ENCODE data around the gene MAN2B1.
A peak's percentile ranks its signal among the peaks of the same experiment; 100 is the strongest.
"Not testable (repeated sequence)": the region's sequence is repeated elsewhere in the genome, so short reads cannot be mapped to it uniquely, and the experiment has no call there.

The MAN2B1 gene

DNA sequence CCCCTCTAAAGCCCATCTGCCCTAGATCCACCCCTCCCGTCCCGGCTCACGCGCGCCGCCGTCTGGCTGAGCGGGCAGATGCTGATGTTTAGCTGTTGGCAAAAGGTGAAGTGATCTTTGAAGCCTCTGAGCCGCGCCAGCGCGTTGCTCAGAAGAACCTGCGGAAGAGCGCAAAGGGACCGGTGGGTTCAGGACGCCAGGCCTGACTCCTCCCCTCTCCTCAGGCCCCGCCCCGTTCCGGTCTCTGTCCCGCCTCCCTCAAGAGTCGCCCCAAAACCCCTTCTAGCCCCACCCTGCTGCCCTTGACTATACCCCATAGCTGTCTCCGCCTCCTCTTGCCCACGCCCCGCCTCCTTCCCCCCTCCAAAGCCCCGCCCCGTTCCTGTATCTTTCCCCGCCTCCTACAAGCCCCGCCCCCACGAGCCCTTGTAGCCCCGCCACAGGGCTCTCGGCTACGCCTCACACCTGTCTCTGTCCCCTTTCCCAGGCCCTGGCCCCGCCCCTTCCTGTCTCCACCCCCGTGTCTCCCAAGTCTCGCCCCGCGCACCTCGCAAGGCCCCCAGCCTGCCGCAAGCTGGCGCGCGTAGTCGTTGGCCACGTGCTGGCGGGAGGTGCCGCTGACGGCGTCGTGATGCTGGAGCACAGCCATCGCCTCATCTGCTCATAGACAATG lies 9.5 kb downstream of the MAN2B1 start:
- no peak for DNase-seq

DNA sequence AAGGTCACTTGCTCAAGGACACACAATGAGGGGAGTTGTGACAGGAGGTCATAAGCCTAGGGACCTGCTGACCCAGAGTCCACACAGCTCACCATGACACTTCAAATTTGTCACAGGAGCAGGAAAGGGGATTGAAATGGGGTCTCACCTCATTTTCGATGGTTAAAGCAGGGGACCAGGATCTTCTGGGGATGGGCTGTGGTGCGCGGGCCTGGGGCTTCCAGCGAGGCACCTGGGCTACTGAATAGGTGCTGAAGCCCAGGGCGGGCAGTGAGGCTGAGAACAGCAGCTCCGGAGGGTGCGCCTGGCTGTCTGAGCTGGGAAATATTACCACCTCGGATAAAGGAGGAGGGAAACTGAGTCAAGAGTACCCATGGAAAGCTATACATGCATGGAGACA lies 11.0 kb downstream of the MAN2B1 start:
- no peak for DNase-seq

DNA sequence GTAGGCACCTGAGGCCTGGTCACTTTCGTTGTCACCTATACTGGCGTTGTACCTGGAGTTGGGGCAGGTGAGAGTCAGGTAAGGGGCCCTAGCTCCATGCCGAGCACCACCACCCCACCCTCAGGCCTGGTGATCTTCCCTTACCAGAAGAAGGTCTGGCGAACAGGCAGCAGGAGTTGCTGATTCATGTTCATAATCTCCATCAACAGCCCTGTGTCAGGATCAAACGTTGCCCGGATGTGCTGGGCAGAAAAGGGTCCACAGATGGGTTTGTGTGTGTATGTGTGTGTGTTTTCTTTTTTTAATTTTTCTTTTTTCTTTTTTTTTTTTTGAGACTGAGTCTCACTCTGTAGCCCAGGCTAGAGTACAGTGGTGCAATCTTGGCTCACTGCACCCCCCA lies 14.3 kb downstream of the MAN2B1 start:
- DNase-seq = no peak

DNA sequence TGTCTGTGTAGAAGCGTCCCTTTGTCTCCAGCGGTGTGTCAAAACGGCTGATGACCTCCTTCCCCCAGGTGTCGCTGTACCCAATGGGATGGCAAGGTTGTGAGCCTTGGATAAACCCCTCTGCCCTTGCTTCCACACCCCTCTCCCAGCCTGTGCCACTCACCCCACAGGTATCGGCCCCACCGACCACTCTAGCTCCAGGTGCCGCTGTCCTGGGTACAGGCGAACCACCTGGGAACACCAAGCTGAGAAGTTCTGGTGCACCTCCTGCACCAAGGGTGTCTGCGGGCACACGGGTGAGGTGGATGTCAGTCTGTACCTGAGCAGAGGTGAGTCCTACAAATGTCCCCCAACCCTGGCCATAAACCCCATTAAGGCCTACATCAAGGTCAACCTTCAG lies 16.6 kb downstream of the MAN2B1 start:
- no peak for DNase-seq

DNA sequence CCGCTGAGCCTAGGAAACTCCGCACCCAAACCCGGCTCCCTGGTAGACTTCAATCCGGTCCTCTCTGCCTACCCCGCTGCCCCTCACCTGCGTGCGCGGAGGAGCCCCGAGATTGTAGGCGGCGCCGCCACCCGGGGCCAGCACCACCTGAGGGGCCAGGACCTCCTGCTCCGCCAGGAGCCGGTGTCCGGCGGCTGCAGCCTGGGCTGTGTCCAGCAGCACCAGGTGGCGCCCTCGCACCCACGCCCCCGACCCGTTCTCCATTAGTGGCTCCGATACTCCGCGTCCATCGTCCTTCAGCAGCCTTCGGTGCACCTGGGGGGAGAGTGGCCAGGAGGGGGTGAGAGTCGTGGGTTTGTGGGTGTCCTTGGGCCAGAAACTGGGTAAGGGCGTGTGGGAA lies 18.5 kb downstream of the MAN2B1 start:
- no peak for DNase-seq

DNA sequence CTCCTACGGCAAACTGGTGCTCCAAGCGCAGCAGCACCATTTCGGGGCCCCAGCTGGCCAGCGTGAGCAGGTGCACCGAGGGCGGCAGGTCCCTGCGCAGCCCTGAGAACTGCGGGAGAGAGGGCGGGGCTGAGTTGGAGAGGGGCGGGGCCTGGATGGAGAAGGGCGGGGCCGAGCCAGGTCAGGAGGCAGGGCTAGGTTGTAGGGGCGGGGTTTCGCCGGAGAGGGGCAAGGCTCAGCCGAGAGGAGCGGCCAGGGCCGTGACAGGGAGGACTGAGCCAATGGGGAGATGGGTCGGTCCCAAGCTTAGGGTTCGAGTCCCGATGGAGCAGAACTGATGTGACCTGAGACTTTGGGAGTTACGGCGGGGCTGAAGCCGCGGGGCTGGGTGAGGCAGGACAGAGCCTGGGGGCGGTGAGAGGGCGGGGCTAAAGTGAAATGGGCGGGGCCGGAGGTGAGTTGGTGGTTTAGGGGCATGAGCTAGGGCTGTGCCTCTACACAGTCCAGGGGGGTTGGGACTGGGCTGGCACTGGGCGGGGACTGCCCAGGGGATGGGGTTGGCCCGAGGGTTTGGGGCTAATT lies 19.0 kb downstream of the MAN2B1 start:
- DNase-seq = no peak

DNA sequence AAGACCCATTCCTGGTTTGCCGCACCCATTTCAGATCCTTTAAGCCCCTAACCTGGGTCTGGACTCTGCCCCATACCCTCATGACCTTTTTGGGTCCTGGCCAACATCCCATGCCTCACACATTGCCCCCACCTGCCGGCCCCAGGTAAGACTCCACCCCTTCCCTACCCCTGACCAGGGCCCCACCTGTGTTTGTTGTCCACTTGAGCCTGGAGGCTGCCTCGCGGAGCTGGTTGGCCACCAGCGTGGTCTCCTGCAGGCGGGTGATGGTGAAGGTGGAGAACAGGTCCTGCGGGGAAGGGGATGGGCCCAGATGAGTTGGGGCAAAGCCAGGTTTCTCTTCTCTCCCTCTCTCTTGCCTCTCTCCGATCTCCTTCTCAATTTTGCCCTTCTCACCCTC lies 19.5 kb downstream of the MAN2B1 start:
- no peak for DNase-seq

DNA sequence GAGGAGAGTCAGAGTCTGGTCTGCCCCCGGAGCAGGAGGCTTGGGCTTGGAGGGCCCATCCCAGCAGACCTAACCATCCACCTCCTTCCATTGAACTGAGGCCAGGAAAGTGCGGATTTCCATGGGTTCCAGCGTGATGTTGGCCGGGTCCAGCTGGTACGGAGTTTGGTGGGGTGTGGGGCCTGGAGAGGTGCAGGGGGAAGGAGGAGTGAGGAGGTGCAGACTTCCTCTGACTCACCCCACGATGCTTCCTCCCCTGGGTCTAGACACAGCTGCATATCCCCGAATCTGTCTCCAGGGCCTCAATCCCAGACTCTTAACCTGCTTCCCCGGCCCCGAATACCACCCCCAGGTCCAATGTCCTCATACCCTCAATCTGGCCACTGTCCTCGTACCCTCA lies 20.0 kb downstream of the MAN2B1 start:
- no peak for DNase-seq

DNA sequence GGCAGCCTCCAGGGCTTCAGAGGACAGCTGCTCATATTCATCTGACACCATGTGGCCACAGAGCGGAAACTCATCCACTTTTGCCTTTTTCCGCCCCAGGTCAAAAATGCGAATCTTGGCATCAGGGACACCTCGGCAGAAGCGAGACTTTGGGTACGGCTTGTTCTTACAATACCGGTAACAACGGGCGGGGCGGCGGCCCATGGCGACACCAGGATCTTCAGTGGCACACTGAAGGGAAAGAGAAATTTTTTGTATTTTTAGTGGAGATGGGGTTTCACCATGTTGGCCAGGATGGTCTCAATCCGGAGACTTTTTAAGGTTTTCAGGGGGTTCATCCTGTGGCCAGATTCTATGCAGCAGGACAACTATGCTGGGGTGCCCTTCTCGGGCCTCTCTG lies 22.8 kb downstream of the MAN2B1 start:
- DNase-seq = not testable (repeated sequence)

DNA sequence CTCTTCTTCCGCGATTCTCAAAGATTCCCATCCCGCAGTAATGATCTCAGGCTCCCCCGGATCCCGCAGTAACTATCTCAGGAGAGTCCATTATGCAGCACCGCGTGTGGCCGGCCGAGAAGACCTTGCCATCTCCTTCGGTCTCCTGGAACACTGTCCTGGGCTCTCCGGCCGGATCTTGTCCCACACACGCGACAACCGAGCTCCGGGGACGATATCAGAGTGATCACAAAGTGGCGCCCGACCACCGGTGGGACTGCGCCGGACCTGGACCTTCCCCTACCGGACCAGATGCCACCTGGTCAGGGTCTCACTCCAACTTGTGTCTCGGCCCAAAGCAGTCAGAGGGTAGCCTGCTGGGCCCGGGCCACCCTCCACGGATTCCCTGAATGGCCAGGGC lies 24.0 kb downstream of the MAN2B1 start:
- no peak for DNase-seq

DNA sequence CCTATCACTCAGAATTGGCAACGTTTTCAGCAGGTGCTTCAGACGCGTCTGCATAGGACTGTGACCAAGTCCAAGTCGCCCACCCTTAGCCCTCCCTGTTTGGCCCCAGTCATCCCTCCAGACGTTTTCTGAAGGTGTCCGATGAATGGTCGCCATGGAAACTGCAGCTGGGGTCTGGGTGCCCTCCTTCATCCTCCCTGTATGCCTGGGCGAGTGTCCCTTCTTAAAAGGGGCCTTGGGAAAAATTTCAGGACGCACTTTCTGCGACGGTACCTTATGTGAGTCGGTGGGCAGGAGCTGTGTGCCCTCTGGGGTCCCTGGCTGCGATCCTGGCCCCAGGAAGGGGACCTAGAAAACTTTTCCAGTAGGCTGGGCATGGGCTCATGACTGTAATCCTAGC lies 25.1 kb downstream of the MAN2B1 start:
- no peak for DNase-seq

DNA sequence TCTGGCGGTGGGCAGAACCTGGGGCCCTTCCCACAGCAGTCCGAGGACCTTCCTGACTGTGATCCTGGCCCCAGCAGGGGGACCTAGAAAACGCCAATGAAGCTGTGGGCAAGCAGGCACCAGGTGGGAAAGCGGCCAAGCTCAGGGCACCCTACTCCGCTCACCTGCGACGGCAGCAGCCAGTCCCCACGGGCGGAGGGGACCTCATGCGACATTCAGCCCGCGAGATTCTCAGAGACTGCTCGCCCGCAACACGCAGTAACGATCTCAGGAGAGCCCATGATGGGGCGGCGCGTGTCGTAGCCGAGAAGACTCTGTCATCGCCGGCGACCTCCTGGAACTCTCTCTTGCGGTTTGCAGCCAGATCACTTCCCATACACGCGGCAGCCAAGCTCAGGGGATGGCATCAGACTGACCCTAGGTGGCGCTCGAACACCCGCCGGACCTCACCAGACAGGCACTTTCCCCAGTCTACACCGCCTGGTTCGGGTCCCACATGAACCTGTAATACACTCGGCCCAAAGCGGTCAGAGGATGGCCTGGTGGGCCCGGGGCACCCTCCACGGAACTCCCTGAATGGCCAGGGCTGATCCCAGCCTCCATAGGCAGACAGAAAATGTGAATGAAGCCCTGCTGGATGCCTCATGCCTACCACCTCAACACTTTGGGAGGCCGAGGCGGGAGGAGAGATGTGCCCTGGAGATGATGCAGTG lies 26.5 kb downstream of the MAN2B1 start:
- DNase-seq = peak; percentile 56

DNA sequence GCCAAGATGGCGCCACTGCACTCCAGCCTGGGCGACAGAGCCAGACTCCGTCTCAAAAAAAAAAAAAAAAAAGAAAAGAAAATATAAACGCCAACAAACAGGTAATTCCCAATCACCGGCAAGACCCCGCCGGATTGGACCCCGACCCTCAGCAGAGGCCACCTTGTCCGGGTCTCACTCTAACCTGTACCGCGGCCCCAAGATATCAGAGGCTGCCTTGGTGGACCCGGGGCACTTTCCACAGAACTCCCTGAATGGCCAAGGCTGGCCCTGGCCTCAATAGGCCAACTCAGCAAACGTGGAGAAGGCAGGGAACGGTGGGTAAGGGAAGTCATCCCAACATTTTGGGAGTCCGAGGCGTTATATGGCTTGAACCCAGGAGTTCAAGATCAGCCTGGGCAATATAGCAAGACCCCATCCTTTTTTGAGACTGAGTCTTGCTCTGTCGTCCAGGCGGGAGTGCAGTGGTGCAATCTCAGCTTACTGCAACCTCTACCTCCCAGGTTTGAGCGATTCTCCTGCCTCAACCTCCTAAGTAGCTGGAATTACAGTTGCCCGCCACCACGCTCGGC lies 27.8 kb downstream of the MAN2B1 start:
- no peak for DNase-seq

DNA sequence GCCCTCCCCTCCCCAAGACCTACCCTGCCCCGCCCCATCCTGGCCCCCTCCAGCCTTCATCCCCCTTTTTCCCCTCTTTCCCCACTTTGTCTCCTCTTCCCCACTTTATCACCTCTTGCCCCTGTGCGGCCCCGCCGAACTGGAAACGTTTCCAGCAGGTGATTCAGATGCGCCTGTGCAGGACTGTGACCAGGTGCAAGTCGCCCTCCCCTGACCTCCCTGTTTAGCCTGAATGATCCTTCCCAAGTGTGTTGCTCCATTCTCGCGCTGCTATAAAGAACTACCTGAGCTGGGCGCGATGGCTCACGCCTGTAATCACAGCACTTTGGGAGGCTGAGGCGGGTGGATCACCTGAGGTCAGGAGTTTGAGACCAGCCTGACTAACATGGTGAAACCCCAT lies 29.9 kb downstream of the MAN2B1 start:
- DNase-seq = no peak

DNA sequence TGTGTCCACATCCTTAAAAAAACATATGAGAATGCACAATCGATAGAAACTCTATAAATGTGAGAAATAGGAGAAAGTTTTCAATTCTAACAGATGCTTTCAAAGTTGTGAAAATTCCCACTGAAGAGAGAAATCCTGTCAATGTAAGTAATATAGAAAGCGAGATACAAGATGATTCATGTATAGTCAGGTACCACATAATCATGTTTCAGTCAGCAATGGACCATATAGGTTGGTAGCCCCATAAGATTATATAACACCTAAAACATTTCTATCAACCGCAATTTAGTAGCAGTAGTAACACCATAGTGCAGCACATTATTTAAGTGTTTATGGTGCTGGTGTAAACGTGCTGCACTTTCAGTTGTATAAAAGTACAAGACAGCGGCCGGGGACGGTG lies 37.3 kb downstream of the MAN2B1 start:
- no peak for DNase-seq

DNA sequence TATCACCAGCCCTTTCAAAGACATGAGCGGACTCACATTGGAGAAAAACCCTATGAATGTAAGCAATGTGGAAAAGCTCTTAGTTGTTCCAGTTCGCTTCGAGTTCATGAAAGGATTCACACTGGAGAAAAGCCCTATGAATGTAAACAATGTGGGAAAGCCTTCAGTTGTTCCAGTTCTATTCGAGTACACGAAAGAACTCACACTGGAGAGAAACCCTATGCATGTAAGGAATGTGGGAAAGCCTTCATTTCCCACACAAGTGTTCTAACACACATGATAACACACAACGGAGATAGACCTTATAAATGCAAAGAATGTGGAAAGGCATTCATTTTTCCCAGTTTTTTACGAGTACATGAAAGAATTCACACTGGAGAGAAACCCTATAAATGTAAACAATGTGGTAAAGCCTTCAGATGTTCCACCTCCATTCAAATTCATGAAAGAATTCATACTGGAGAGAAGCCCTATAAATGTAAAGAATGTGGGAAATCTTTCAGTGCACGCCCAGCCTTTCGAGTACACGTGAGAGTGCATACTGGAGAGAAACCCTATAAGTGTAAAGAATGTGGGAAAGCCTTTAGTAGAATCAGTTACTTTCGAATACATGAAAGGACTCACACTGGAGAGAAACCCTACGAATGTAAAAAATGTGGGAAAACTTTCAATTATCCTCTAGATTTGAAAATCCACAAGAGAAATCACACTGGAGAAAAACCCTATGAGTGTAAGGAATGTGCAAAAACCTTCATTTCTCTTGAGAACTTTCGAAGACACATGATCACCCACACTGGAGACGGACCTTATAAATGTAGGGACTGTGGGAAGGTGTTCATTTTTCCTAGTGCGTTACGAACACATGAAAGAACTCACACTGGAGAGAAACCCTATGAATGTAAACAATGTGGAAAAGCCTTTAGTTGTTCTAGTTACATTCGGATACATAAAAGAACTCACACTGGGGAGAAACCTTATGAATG lies 38.2 kb downstream of the MAN2B1 start:
- no peak for DNase-seq

DNA sequence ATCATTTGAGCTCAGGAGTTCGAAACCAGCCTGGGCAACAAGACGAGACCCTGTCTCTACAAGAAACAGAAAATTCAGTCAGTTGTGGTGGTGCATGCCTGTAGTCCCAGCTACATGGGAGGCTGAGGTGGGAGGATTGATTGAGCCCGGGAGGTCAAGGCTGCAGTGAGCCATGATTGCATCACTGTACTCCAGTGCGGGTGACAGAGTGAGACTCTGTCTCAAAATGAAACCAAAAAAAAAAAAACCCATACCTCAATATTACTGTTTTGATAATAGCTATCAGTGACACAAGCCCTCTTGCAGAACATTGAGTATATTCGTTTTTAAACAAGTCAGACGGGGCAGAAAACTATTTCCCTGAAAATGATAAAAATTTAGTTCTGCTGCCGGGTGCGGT lies 39.6 kb downstream of the MAN2B1 start:
- DNase-seq = no peak

DNA sequence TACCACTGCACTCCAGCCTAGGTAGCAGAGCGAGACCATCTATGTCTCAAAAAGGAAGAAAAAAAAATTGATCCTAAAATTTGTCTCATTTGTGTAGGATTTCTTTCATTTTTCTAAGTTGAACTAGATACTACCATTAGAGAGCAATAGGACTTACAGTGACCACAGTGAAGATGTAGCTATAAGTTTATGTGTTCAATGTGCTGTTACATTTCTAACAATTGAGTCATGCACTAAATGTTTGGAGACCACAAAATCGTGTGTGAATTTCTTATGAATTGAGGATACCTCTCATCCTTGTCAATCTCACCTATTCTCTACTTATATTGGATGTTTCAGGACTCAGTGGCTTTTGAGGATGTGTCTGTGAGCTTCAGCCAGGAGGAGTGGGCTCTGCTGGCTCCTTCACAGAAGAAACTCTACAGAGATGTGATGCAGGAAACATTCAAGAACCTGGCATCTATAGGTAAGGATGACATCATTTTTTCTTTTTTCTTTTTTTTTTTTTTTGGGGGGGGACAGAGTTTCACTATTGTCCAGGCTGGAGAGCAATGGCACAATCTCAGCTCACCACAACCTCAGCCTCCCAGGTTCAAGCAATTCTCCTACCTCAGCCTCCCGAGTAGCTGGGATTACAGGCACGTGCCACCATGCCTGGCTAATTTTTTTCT lies 43.0 kb downstream of the MAN2B1 start:
- DNase-seq = no peak

DNA sequence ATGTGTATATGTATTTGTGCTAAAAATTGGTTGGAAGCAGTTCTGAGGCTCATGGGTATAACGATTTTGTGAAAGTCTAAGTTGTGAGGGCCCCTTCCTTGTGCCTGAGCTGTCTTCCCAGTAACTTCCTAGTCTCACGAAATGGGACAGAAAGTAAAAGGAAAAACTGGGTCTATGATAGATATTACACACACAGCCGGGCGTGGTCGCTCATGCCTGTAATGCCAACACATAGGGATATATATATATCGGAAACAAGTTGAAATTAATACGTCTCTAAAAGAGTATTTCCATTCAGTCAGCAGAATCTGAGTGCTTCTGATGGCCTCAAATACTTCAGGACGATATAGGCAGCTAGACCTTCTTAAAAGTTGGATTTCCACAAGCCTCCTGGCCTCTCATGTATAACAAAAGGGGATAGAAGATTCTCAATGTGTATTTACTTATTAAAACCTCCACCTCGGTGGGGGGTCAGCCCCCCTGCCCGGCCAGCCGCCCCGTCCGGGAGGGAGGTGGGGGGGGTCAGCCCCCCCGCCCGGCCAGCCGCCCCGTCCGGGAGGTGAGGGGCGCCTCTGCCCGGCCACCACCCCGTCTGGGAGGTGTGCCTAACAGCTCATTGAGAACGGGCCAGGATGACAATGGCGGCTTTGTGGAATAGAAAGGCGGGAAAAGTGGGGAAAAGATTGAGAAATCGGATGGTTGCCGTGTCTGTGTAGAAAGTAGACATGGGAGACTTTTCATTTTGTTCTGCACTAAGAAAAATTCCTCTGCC lies 45.1 kb downstream of the MAN2B1 start:
- not testable (repeated sequence) for DNase-seq

DNA sequence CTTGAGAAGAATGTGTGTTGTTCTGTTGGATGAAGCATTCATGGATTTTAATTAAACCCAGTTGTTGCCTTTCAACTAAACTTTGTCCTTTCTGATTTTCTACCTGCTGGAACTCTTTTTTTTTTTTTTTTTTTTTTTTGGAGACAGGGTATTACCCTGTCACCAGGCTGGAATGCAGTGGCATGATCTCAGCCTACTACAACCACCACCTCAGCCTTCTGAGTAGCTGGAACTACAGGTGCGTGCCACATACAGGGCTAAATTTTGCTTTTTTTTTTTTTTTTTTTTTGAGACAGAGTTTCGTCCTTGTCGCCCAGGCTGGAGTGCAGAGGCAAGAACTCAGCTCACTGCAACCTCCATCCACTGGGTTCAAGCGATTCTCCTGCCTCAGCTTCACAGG lies 48.9 kb downstream of the MAN2B1 start:
- no peak for DNase-seq

DNA sequence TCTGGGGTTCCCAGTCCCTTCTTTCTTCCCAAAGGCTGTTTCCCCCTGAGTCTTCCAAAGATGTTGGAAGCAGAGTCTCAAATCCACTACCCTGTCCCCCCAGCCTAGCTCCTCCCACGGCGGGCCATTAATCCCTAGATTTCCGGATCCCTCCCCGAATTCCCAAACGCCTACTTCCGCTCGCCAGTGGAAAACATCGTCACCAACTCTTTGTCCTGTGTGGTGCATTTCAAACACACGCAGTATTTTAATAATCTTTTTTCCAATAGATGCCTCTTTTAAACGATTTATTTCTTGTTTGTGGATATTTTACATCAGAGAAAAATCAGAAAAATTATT lies 55.2 kb downstream of the MAN2B1 start:
- DNase-seq = peak; percentile 51

Data from DMS 273 treated with DMSO at 0.1 percent for 48 hours (cell line).